ENCODE data around the gene ARID1A.
"Not testable (repeated sequence)": the region's sequence is repeated elsewhere in the genome, so short reads cannot be mapped to it uniquely, and the experiment has no call there.

Gene ARID1A

DNA sequence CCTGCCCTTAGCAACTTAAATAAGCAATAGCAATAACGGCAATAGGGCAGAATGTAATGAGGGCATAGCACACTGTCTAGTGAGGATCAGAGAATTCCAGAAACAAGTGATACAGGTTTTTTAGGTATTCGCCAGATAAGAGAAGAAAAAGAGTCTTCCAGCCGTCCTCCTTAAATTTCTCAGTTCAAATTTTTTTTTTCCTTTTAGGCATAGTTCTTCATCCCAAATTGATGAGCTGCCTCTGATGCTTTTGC, 93.7 kb downstream of the ARID1A start:
- no peak for DNase-seq

DNA sequence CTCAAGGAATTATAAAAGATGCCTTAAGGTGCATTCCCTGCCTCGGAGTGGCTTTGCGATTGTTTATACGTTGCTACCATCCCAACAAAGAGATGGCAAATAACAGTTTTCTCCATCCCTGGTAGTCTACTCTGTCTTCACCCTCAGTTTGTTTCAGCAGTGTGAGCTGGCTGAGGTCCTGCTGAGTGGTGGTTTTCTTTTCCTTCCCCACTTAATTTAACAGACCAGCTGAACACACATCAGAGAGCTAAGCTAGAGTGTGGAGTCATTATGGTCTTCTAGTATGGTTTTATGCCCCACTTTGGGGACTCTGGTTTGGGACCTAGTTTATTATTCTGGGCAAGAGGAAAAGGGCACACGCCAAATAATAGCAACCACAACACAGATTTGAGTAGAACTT, 94.1 kb downstream of the ARID1A start:
- peak; percentile 18 for DNase-seq

DNA sequence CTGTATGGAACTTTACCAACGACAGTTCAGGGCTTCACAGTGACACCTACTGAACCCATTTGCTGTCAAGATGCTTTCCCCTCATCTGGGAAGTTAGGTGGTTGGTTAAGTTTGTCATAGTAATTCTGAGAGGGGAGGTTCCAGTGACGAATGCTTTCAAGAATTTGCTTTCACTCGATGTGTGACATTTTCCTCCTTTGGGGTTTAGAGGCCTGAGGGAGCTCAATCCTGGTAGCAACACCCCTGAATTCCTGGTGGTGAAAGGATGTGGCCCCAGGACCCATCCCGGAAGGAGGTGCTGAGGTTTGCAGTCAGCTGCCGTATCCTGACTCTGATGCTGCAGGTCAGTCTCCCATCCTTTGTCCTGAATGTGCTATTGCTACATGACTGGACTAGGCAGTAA, 94.7 kb downstream of the ARID1A start:
- peak; percentile 29 for DNase-seq

GRCh38 chr1:26791148-26791547, 95.3 kb downstream of the ARID1A start:
- no peak for DNase-seq

DNA sequence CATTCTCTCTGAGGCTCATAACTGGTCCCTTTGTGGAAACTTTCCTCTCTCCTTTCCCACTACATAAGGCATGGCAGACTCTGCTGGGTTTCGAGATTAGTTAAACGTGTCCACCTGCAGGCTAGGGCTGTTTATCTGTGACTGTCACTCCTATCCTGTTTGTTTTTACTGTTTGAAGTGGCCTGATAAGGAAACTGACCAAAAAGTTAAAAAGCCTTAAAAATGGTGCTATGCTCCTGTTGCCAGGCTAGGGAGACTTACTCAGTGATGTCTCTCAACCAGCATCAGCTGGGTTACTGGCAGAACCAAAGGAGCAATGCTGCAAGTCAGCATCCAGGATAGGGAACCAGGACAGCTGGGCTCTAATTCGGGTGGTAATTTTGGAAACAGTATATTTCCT, 95.8 kb downstream of the ARID1A start:
- DNase-seq = peak; percentile 92

DNA sequence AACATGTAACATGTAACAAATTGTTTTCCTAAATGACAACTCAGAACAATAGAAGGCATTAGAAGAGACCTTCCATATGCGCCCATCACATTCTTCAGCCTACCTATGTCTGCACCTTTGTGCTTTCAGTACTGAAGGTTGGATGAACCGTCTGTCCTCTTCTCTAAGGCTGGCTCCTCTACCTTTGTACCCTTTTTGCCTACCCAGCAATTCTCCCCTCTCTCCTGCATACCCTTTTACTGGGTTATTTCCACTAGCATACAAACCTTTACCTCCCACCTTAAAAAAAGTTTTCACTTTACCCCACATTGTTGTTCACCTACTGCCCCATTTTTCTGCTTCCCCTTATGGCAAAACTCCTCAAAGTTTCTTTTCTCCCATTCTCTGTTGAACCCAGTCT, 97.1 kb downstream of the ARID1A start:
- DNase-seq = no peak

DNA sequence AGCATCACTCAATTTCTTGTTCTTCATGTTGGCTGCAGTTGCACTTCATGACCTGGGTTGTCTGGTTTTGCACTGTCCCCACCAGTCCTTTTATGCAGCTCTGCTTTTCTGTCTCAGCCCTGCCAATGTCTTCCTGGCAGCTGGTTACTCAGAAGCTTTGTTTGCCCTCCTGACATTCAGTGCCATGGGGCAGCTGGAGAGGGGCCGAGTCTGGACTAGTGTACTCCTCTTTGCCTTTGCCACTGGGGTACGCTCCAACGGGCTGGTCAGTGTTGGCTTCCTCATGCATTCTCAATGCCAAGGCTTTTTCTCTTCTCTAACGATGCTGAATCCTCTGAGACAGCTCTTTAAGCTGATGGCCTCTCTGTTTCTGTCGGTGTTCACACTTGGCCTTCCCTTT, 98.6 kb downstream of the ARID1A start:
- no peak for DNase-seq

- DNase-seq = no peak
Measured at GRCh38 chr1:26797627-26798026, 101.8 kb downstream of the ARID1A start.

- DNase-seq = peak; percentile 45
Measured at GRCh38 chr1:26799479-26800142, 103.8 kb downstream of the ARID1A start.

DNA sequence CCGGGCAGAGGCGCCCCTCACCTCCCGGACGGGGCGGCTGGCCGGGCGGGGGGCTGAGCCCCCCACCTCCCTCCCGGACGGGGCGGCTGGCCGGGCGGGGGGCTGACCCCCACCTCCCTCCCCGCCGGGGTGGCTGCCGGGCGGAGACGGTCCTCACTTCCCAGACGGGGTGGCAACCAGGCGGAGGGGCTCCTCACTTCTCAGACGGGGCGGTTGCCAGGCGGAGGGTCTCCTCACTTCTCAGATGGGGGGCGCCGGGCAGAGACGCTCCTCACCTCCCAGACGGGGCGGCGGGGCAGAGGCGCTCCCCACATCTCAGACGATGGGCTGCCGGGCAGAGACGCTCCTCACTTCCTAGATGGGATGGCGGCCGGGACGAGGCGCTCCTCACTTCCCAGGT, 108.1 kb downstream of the ARID1A start:
- not testable (repeated sequence) for DNase-seq

GRCh38 chr1:26810105-26810504, 114.3 kb downstream of the ARID1A start:
- peak; percentile 86 for DNase-seq

- DNase-seq = no peak
Measured at GRCh38 chr1:26811057-26811456, 115.2 kb downstream of the ARID1A start.

DNA sequence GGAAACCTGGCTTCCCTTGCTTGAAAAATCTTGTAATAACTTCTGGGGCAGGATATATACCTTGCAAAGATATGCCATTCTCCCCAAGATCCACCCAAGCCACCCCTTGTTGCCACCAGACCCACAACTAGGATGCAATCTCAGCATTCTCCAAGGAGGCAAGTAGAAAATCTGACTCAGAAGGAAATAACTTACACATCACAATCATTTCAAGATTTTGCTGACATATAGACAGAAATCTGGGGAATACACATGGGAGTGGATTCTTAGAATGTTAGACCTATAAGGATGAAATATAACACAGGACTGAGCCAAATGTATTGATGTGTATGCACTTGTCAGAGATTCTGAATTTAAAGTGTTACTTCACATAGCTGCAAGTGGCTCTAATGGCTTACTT, 115.9 kb downstream of the ARID1A start:
- no peak for DNase-seq

DNA sequence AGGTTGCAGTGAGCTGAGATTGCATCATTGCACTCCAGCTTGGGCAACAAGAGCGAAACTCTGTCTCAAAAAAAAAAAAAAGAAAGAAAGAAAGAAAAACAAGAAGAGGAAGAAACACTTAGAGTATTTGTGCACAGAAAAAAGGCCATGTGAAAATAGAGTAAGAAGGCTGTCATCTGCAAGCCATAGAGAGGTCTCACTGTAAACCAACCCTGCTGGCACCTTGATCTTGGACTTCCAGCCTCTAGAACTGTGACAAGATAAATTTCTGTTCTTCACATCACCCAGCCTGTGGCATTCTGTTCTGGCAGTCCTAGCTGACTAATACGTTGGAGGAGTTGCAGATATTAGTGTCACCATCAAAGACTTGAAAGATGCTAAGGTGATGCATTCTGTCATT, 118.6 kb downstream of the ARID1A start:
- DNase-seq = no peak

GRCh38 chr1:26814893-26815292, 119.1 kb downstream of the ARID1A start:
- DNase-seq = no peak

DNA sequence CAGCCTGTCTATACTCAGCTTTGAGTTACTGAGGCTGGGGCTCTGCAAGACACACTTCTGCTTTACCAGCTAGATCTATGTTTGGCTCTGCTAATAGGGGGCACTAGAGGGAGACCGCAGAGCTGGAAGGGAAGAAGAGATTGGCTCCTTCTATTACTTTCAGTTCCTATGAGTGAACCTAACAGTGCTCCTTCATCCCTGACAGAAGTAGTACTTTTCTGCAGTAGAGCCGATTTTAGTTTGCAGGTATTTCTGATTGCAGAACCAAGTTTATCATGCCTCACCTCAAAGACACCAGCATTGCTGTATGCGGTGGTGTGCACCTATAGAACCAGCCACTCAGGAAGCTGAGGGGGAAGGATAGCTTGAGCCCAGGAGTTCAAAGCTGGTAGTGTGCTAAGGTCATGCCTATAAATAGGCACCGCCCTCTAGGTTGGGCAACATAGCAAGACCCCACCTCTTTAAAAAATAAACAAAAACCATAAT, 125.0 kb downstream of the ARID1A start:
- DNase-seq = peak; percentile 48

DNA sequence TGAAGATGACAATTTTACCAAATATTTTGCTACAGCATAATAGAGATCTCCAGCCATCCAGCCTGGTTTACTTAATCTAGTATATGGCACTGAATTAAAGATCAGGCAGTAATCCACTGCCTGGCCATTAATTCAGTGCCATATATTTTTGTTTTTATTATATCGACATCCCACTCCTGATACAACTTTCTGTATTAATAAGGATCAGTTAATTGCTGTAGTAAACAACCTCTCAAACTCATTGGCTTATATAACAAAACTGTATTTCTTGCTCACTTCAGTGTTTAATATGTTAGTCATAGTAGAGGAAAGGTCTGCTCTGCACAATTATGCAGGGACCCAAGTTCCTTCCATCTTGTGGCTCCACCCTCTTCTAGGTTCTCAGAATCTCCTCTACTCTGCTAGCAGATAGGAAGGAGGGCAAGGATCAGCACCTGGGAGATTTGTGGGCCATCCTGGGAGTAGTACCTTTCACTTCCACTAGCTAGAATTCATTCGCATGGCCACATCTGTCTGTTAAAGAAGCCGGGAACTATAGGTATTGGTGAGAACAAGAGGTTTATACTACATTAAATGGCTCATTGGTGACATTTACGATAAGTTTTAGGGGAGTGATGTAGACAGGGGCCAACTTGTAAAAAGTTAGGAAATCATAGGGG, 127.1 kb downstream of the ARID1A start:
- DNase-seq = no peak

DNA sequence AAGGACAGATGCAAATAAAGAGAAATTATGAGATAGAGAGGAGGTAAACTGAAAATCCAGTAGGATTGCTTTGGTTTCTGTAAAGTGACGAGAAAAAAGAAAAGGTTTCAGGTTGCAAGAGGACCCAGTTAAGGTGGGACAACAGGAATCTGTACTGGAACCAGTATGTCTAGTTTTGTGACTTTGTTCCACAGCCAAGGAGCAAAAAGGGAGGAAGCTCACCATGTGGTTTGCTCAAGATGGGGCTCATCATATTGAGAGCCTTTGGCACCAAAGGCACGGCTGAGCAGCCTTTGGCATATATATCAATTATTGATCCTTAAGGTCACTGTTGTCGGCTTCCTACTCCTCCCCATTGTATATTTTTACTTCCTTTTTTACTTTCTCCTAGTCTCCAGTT, 128.9 kb downstream of the ARID1A start:
- no peak for DNase-seq

GRCh38 chr1:26826261-26827105, 130.7 kb downstream of the ARID1A start, which contains the start of gene ZDHHC18:
Gene ZDHHC18, plus strand, starts transcription at chr1:26826688. Its CDS starts 117 bp downstream, at chr1:26826805.
- DNase-seq = peak; percentile 54

DNA sequence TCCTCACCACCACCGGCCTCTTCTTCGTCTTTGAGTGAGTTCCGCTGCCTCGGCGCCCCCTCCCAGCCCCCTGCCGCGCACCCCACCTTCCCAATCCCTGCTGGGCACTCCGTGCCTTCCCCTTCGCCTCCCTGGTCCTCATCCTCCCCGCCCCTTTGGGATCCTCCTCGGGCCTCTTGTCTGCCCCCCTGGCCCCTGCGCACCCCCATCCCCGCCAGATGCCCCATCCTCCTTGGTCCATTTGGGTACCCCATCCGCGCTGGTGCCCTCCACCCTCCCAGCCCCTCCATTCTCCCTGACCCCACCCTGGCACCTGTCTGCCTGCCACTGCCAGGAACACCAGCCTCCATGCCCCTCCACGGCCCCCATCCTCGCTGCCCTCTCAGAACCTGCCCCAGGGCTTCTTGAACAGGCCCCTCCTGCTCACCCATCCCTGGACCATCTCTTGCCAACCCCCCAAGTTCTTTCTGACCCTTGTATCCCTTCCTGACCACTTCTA, 131.3 kb downstream of the ARID1A start:
- no peak for DNase-seq

GRCh38 chr1:26827663-26828062, 131.8 kb downstream of the ARID1A start:
- DNase-seq = no peak

DNA sequence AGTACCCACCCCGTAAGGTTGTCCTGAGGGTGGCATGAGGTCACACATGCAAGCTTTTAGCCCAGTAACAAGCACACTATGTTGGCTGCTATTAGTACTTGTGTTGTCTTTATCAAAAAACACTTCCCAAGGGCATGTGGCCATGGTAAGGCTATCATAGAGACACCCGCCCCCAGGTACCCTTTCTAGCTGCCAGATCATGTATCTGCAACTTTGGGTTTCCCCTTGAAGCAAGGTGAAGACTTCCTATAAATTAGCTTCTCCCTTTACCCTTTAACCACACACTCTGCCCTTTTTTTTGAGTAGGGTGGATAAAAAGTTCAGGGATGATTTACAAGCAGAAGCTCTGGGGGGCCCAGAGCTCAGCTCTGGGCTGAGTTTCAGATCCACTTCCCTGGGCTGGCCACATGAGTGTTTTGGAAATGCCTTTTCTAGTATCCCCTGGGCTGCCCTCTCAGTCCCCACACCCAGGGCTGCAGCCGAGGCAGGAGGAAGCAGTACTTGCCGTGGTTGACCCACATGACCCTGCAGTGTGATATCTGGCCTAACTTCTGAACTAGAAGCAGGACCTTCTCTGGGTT, 132.7 kb downstream of the ARID1A start:
- DNase-seq = no peak

DNA sequence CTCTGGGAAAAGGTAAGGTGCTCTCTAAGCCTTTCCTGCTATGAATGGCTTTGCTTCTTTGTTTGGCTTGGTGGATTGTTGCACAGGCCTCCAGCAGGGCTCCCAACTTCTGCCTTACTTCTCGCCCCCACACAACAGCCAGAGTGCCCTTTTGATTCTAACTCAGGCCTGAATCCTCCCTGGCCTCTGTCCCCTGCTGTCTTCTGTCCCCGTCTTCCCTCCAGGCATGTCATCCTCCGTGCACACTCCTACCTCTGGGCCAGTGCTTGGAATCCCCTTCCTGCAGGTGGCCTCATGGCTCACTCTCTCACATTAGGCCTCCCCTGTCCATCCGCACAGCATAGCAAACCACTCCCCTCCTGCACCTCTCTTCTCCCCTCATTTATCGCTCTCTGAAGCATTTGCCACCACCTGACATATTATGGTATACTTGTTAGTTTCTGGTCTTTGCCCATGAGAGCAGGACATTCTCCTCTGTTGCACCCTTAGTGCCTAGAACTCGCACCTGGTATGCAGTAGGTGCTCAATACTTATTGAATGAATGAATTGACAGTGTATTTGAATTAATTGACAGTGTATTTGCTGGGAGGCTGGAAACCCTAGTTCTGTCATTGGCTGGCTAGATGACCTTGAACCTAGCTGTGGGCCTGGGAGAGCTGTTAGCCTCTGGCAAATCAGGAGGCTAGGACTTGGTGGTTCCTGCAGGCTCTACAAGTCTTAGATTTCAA, 133.5 kb downstream of the ARID1A start:
- no peak for DNase-seq

All from hematopoietic multipotent progenitor cell treated with erythropoietin and hydrocortisone succinate and interleukin-3 and kit ligand, for 8 days (in vitro differentiated cells).